K562 (cell line): ENCODE data around the gene EMC9. TPM values are rescaled to one million over a fixed set of nuclear protein-coding genes. Genes with fewer than 3 reads are reported as not detected.
A peak's percentile ranks its signal among the peaks of the same experiment; 100 is the strongest.

Source experiments
- CCNT2 ChIP-seq: IDR thresholded peaks from 2 replicates; pipeline ENCODE4 v1.6.1; 2011; ENCODE audit warnings: borderline replicate concordance, low read depth, mild to moderate bottlenecking, moderate library complexity, mixed read lengths, low read length; ENCODE audit not compliant: insufficient read length; ENCODE audit errors: extremely low read depth
- HNRNPL ChIP-seq: fragments of 200-400 bp; formaldehyde crosslinking; IDR thresholded peaks from 2 replicates; pipeline ENCODE4 v1.6.1; 2017; ENCODE audit warnings: low read depth, mild to moderate bottlenecking, low read length
- KDM1A ChIP-seq, 2 experiments: fragments of 450-650 bp; IDR thresholded peaks; 2 replicates each; pipeline ENCODE4 v1.6.1; 2016; ENCODE audit warnings: mild to moderate bottlenecking in 2 of 2
- MAFG ChIP-seq: fragments of 450-650 bp; conservative IDR thresholded peaks from 2 replicates; pipeline ENCODE4 v1.6.1; 2016; ENCODE audit warnings: missing genetic modification characterization, missing compliant biosample characterization
- MTA2 ChIP-seq: fragments of 450-650 bp; IDR thresholded peaks from 2 replicates; pipeline ENCODE4 v1.6.1; 2016; ENCODE audit warnings: low read depth
- PREB ChIP-seq: sonication (generic); formaldehyde crosslinking; IDR thresholded peaks from 2 replicates; pipeline ENCODE4 v1.8.1; 2023; ENCODE audit warnings: mild to moderate bottlenecking, missing genetic modification reagents
- PURB ChIP-seq: sonication (generic); formaldehyde crosslinking; IDR thresholded peaks from 2 replicates; pipeline ENCODE4 v1.9.0; 2021; ENCODE audit warnings: low read depth, mild to moderate bottlenecking, missing genetic modification reagents
- RFX7 ChIP-seq: fragments of 250-450 bp; sonication (Bioruptor Pico); IDR thresholded peaks from 2 replicates; pipeline ENCODE4 v1.5.1; 2021; ENCODE audit warnings: mild to moderate bottlenecking
- SETDB1 ChIP-seq: IDR thresholded peaks from one replicate; pipeline ENCODE4 v1.6.1; 2012; ENCODE audit warnings: low read length, control low read depth, inconsistent platforms
- TAF1 ChIP-seq: IDR thresholded peaks from 2 replicates; pipeline ENCODE4 v1.6.1; 2011; ENCODE audit warnings: mild to moderate bottlenecking, low read length, moderate library complexity; ENCODE audit not compliant: insufficient read depth, control insufficient read depth, severe bottlenecking; ENCODE audit errors: extremely low read depth
- ZNF436 ChIP-seq: fragments of 250-450, 450-650 bp; sonication (Bioruptor Pico); formaldehyde crosslinking; IDR thresholded peaks from 2 replicates; pipeline ENCODE4 v1.7.0; 2020; ENCODE audit warnings: mild to moderate bottlenecking
- polyA plus RNA-seq, 8 experiments: library from polyadenylated mRNA; depleted of rRNA in 4 of 8; stranded (reverse) in 5 of 8; unstranded in 3 of 8; fragments of >200 nt; fragmentation: Nextera tagmentation in 2 of 8; fragmentation: Illumina TruSeq in 1 of 8; extraction: Ambion mirVana in 2 of 8; extraction: Trizol in 1 of 8; gene quantifications; 2 replicates each; pipeline versions ENCODE4 v1.2.1 to v1.2.3, GENCODE V29; 2011 to 2014; ENCODE audit warnings: inconsistent platforms in 1 of 8, missing spikeins in 1 of 8
- total RNA-seq, 7 experiments: library from RNA; depleted of rRNA in 6 of 7; stranded (reverse); fragments of >200 nt in 6 of 7; fragmentation: Illumina TruSeq in 2 of 7; extraction: Trizol in 2 of 7; gene quantifications; 2 replicates each; pipeline versions ENCODE4 v1.2.1 to v1.2.3, GENCODE V29; 2011 to 2021; ENCODE audit warnings: low replicate concordance in 1 of 7
- TF ChIP-seq, protein P1 (sequence below): fragments of 450-650 bp; IDR thresholded peaks from 2 replicates; pipeline ENCODE4 v1.6.1; 2017; ENCODE audit warnings: antibody characterized with exemption, mild to moderate bottlenecking
- TF ChIP-seq, protein P2 (sequence below): fragments of 250-450 bp; sonication (Bioruptor Pico); IDR thresholded peaks from 2 replicates; pipeline ENCODE4 v1.4.0; 2020
- TF ChIP-seq, protein P3 (sequence below): sonication (generic); formaldehyde crosslinking; IDR thresholded peaks from 2 replicates; pipeline ENCODE4 v1.8.0; 2022; ENCODE audit warnings: mild to moderate bottlenecking, missing genetic modification reagents

Gene EMC9
- total and polyA plus RNA-seq, 9 of the 15 experiments (the other 6 are each of a cell fraction or from before 2014, with no cell fraction given), result 3.1 to 13.2 (median 7.8) TPM

GRCh38 chr14:24135834-24136683 lies 5.3 kb downstream of the EMC9 start, which contains the start of gene PSME1 (continued):
- TF ChIP-seq, protein P1, sequence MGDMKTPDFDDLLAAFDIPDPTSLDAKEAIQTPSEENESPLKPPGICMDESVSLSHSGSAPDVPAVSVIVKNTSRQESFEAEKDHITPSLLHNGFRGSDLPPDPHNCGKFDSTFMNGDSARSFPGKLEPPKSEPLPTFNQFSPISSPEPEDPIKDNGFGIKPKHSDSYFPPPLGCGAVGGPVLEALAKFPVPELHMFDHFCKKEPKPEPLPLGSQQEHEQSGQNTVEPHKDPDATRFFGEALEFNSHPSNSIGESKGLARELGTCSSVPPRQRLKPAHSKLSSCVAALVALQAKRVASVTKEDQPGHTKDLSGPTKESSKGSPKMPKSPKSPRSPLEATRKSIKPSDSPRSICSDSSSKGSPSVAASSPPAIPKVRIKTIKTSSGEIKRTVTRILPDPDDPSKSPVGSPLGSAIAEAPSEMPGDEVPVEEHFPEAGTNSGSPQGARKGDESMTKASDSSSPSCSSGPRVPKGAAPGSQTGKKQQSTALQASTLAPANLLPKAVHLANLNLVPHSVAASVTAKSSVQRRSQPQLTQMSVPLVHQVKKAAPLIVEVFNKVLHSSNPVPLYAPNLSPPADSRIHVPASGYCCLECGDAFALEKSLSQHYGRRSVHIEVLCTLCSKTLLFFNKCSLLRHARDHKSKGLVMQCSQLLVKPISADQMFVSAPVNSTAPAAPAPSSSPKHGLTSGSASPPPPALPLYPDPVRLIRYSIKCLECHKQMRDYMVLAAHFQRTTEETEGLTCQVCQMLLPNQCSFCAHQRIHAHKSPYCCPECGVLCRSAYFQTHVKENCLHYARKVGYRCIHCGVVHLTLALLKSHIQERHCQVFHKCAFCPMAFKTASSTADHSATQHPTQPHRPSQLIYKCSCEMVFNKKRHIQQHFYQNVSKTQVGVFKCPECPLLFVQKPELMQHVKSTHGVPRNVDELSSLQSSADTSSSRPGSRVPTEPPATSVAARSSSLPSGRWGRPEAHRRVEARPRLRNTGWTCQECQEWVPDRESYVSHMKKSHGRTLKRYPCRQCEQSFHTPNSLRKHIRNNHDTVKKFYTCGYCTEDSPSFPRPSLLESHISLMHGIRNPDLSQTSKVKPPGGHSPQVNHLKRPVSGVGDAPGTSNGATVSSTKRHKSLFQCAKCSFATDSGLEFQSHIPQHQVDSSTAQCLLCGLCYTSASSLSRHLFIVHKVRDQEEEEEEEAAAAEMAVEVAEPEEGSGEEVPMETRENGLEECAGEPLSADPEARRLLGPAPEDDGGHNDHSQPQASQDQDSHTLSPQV, result no peak
- TF ChIP-seq HNRNPL, result 0 out of 2 replicates have a peak, but pooled peaks have one; percentile 53
- no peak for TF ChIP-seq PURB (CRISPR knock-in tag)
- TF ChIP-seq MAFG (tag), result no peak
- TF ChIP-seq KDM1A (IDR thresholded peaks at IDR 0.05), result no peak
- TF ChIP-seq TAF1, result no peak
- TF ChIP-seq, protein P2, sequence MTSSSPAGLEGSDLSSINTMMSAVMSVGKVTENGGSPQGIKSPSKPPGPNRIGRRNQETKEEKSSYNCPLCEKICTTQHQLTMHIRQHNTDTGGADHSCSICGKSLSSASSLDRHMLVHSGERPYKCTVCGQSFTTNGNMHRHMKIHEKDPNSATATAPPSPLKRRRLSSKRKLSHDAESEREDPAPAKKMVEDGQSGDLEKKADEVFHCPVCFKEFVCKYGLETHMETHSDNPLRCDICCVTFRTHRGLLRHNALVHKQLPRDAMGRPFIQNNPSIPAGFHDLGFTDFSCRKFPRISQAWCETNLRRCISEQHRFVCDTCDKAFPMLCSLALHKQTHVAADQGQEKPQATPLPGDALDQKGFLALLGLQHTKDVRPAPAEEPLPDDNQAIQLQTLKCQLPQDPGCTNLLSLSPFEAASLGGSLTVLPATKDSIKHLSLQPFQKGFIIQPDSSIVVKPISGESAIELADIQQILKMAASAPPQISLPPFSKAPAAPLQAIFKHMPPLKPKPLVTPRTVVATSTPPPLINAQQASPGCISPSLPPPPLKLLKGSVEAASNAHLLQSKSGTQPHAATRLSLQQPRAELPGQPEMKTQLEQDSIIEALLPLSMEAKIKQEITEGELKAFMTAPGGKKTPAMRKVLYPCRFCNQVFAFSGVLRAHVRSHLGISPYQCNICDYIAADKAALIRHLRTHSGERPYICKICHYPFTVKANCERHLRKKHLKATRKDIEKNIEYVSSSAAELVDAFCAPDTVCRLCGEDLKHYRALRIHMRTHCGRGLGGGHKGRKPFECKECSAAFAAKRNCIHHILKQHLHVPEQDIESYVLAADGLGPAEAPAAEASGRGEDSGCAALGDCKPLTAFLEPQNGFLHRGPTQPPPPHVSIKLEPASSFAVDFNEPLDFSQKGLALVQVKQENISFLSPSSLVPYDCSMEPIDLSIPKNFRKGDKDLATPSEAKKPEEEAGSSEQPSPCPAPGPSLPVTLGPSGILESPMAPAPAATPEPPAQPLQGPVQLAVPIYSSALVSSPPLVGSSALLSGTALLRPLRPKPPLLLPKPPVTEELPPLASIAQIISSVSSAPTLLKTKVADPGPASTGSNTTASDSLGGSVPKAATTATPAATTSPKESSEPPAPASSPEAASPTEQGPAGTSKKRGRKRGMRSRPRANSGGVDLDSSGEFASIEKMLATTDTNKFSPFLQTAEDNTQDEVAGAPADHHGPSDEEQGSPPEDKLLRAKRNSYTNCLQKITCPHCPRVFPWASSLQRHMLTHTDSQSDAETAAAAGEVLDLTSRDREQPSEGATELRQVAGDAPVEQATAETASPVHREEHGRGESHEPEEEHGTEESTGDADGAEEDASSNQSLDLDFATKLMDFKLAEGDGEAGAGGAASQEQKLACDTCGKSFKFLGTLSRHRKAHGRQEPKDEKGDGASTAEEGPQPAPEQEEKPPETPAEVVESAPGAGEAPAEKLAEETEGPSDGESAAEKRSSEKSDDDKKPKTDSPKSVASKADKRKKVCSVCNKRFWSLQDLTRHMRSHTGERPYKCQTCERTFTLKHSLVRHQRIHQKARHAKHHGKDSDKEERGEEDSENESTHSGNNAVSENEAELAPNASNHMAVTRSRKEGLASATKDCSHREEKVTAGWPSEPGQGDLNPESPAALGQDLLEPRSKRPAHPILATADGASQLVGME (CRISPR knock-in tag), result no peak
- TF ChIP-seq, protein P3, sequence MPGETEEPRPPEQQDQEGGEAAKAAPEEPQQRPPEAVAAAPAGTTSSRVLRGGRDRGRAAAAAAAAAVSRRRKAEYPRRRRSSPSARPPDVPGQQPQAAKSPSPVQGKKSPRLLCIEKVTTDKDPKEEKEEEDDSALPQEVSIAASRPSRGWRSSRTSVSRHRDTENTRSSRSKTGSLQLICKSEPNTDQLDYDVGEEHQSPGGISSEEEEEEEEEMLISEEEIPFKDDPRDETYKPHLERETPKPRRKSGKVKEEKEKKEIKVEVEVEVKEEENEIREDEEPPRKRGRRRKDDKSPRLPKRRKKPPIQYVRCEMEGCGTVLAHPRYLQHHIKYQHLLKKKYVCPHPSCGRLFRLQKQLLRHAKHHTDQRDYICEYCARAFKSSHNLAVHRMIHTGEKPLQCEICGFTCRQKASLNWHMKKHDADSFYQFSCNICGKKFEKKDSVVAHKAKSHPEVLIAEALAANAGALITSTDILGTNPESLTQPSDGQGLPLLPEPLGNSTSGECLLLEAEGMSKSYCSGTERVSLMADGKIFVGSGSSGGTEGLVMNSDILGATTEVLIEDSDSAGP (CRISPR knock-in tag), result no peak
- TF ChIP-seq SETDB1, result no peak
- TF ChIP-seq MTA2, result no peak
- TF ChIP-seq PREB, result no peak
- TF ChIP-seq RFX7 (CRISPR knock-in tag), result no peak
- no peak for TF ChIP-seq ZNF436 (CRISPR knock-in tag)
- TF ChIP-seq CCNT2, result peak; percentile 67
